ENCODE data around the gene PLEKHA6.
"Not testable (repeated sequence)": the region's sequence is repeated elsewhere in the genome, so short reads cannot be mapped to it uniquely, and the experiment has no call there.

Gene PLEKHA6

GRCh38 chr1:204335533-204335932 is 24.2 kb downstream of the PLEKHA6 start:
- no peaks in the 10 kb centered on the region for H3K4me1 ChIP-seq
- in situ Hi-C loops (cut with MboI; ENCODE audit: low sequenced_read_pairs) = no loop called here
- no peaks in the 10 kb centered on the region for H3K9me3 ChIP-seq
- H3K36me3 ChIP-seq (replicated peaks) = no peaks in the 10 kb centered on the region
- H3K4me3 ChIP-seq = no peak overlapping the region
- no peak for DNase-seq (ENCODE audit: low spot score in 2 of 2)
- peaks cover 26% of the 10 kb centered on the region for H3K27me3 ChIP-seq (ENCODE audit: low read depth)

- in situ Hi-C loops (cut with MboI; ENCODE audit: low sequenced_read_pairs) = no loop called here
- H3K27me3 ChIP-seq (ENCODE audit: low read depth) = peaks cover 26% of the 10 kb centered on the region
- H3K4me3 ChIP-seq = no peak overlapping the region
- no peak for DNase-seq (ENCODE audit: low spot score in 2 of 2)
- no peaks in the 10 kb centered on the region for H3K9me3 ChIP-seq
- no peaks in the 10 kb centered on the region for H3K36me3 ChIP-seq (replicated peaks)
- no peaks in the 10 kb centered on the region for H3K4me1 ChIP-seq
These were observed 24.6 kb downstream of the PLEKHA6 start for GRCh38 chr1:204335085-204335484.

- Histone ChIP-seq H3K4me1 (no peaks in the 10 kb centered on the region), H3K36me3 (replicated peaks) (no peaks in the 10 kb centered on the region), H3K9me3 (no peaks in the 10 kb centered on the region), H3K4me3 (no peak overlapping the region), H3K27me3 (ENCODE audit: low read depth) (peaks cover 23% of the 10 kb centered on the region)
- no peak for DNase-seq (ENCODE audit: low spot score in 2 of 2)
- in situ Hi-C loops (cut with MboI; ENCODE audit: low sequenced_read_pairs) = no loop called here
These were observed 25.3 kb downstream of the PLEKHA6 start for GRCh38 chr1:204334455-204334854.

GRCh38 chr1:204333427-204333826 is 26.3 kb downstream of the PLEKHA6 start:
- Histone ChIP-seq H3K27me3 (ENCODE audit: low read depth) (peaks cover 19% of the 10 kb centered on the region), H3K9me3 (no peaks in the 10 kb centered on the region), H3K4me1 (no peaks in the 10 kb centered on the region), H3K4me3 (no peak overlapping the region), H3K36me3 (replicated peaks) (no peaks in the 10 kb centered on the region)
- in situ Hi-C loops (cut with MboI; ENCODE audit: low sequenced_read_pairs) = no loop called here
- DNase-seq (ENCODE audit: low spot score in 2 of 2) = no peak

- in situ Hi-C loops (cut with MboI; ENCODE audit: low sequenced_read_pairs) = no loop called here
- H3K4me3 ChIP-seq = no peak overlapping the region
- H3K4me1 ChIP-seq = no peaks in the 10 kb centered on the region
- H3K27me3 ChIP-seq (ENCODE audit: low read depth) = peaks cover 11% of the 10 kb centered on the region
- no peak for DNase-seq (ENCODE audit: low spot score in 2 of 2)
- no peaks in the 10 kb centered on the region for H3K36me3 ChIP-seq (replicated peaks)
- no peaks in the 10 kb centered on the region for H3K9me3 ChIP-seq
These were observed 27.8 kb downstream of the PLEKHA6 start for GRCh38 chr1:204331847-204332487.

- DNase-seq (ENCODE audit: low spot score in 2 of 2) = no peak
- H3K36me3 ChIP-seq (replicated peaks) = no peaks in the 10 kb centered on the region
- H3K4me3 ChIP-seq = no peak overlapping the region
- peaks cover 5% of the 10 kb centered on the region; the same call in 1 of the 2 replicates for H3K27me3 ChIP-seq (ENCODE audit: low read depth)
- no peaks in the 10 kb centered on the region for H3K9me3 ChIP-seq
- in situ Hi-C loops (cut with MboI; ENCODE audit: low sequenced_read_pairs) = no loop called here
- no peaks in the 10 kb centered on the region for H3K4me1 ChIP-seq
These were observed 28.5 kb downstream of the PLEKHA6 start for GRCh38 chr1:204331275-204331674.

- H3K4me3 ChIP-seq; DNase-seq (ENCODE audit: low spot score in 2 of 2); H3K27me3 ChIP-seq (ENCODE audit: low read depth); H3K4me1 ChIP-seq; in situ Hi-C loops (cut with MboI; ENCODE audit: low sequenced_read_pairs); H3K9me3 ChIP-seq; H3K36me3 ChIP-seq (replicated peaks): not testable (repeated sequence)
These were observed 31.9 kb downstream of the PLEKHA6 start for GRCh38 chr1:204327870-204328269.

- no peaks in the 10 kb centered on the region for H3K36me3 ChIP-seq (replicated peaks)
- H3K4me1 ChIP-seq = no peaks in the 10 kb centered on the region
- 0 out of 2 replicates have a peak, but pooled peaks cover 4% of the 10 kb centered on the region for H3K27me3 ChIP-seq (ENCODE audit: low read depth)
- H3K4me3 ChIP-seq = no peak overlapping the region
- in situ Hi-C loops (cut with MboI; ENCODE audit: low sequenced_read_pairs) = no loop called here
- DNase-seq (ENCODE audit: low spot score in 2 of 2) = no peak
- H3K9me3 ChIP-seq = no peaks in the 10 kb centered on the region
These were observed 32.4 kb downstream of the PLEKHA6 start for GRCh38 chr1:204327359-204327758.

GRCh38 chr1:204326771-204327300 is 32.9 kb downstream of the PLEKHA6 start:
- in situ Hi-C loops (cut with MboI; ENCODE audit: low sequenced_read_pairs) = no loop called here
- no peaks in the 10 kb centered on the region for H3K36me3 ChIP-seq (replicated peaks)

GRCh38 chr1:204325944-204326343 is 33.8 kb downstream of the PLEKHA6 start:
- Histone ChIP-seq H3K9me3 (no peaks in the 10 kb centered on the region), H3K4me3 (no peak overlapping the region), H3K4me1 (no peaks in the 10 kb centered on the region), H3K27me3 (ENCODE audit: low read depth) (0 out of 2 replicates have a peak, but pooled peaks cover 4% of the 10 kb centered on the region), H3K36me3 (replicated peaks) (no peaks in the 10 kb centered on the region)
- no peak for DNase-seq (ENCODE audit: low spot score in 2 of 2)
- in situ Hi-C loops (cut with MboI; ENCODE audit: low sequenced_read_pairs) = no loop called here

More at GRCh38 chr1:204326771-204327300, 32.9 kb downstream of the PLEKHA6 start:
- no peak overlapping the region for H3K4me3 ChIP-seq
- H3K4me1 ChIP-seq = no peaks in the 10 kb centered on the region
- H3K9me3 ChIP-seq = no peaks in the 10 kb centered on the region
- no peak for DNase-seq (ENCODE audit: low spot score in 2 of 2)
- 0 out of 2 replicates have a peak, but pooled peaks cover 4% of the 10 kb centered on the region for H3K27me3 ChIP-seq (ENCODE audit: low read depth)

GRCh38 chr1:204323887-204324286 is 35.8 kb downstream of the PLEKHA6 start:
- DNase-seq (ENCODE audit: low spot score in 2 of 2) = no peak
- Histone ChIP-seq H3K27me3 (ENCODE audit: low read depth) (0 out of 2 replicates have a peak, but pooled peaks cover 4% of the 10 kb centered on the region), H3K9me3 (no peaks in the 10 kb centered on the region), H3K4me1 (no peaks in the 10 kb centered on the region), H3K36me3 (replicated peaks) (no peaks in the 10 kb centered on the region), H3K4me3 (no peak overlapping the region)
- in situ Hi-C loops (cut with MboI; ENCODE audit: low sequenced_read_pairs) = no loop called here

- Histone ChIP-seq H3K36me3 (replicated peaks) (no peaks in the 10 kb centered on the region), H3K4me3 (no peak overlapping the region), H3K9me3 (no peaks in the 10 kb centered on the region), H3K4me1 (no peaks in the 10 kb centered on the region), H3K27me3 (ENCODE audit: low read depth) (0 out of 2 replicates have a peak, but pooled peaks cover 4% of the 10 kb centered on the region)
- DNase-seq (ENCODE audit: low spot score in 2 of 2) = no peak
- in situ Hi-C loops (cut with MboI; ENCODE audit: low sequenced_read_pairs) = no loop called here
These were observed 37.3 kb downstream of the PLEKHA6 start for GRCh38 chr1:204322339-204322868.

- Histone ChIP-seq H3K4me1 (no peaks in the 10 kb centered on the region), H3K36me3 (replicated peaks) (no peaks in the 10 kb centered on the region), H3K27me3 (ENCODE audit: low read depth) (0 out of 2 replicates have a peak, but pooled peaks cover 4% of the 10 kb centered on the region), H3K4me3 (no peak overlapping the region), H3K9me3 (no peaks in the 10 kb centered on the region)
- DNase-seq (ENCODE audit: low spot score in 2 of 2) = no peak
- in situ Hi-C loops (cut with MboI; ENCODE audit: low sequenced_read_pairs) = no loop called here
These were observed 38.1 kb downstream of the PLEKHA6 start for GRCh38 chr1:204321665-204322064.

- Histone ChIP-seq H3K4me1 (no peaks in the 10 kb centered on the region), H3K36me3 (replicated peaks) (no peaks in the 10 kb centered on the region), H3K27me3 (ENCODE audit: low read depth) (0 out of 2 replicates have a peak, but pooled peaks cover 4% of the 10 kb centered on the region), H3K4me3 (no peak overlapping the region), H3K9me3 (no peaks in the 10 kb centered on the region)
- DNase-seq (ENCODE audit: low spot score in 2 of 2) = no peak
- in situ Hi-C loops (cut with MboI; ENCODE audit: low sequenced_read_pairs) = no loop called here
These were observed 38.7 kb downstream of the PLEKHA6 start for GRCh38 chr1:204321051-204321450.

Data from HAP-1 (cell line).